CD4-positive, alpha-beta T cell treated with Interleukin-4 for 4 hours (primary cell): ENCODE results near the gene RHCG.

ENCODE experiments used
- DNase-seq: peaks from one replicate; pipeline ENCODE4 v3.0.0-alpha.2; 2020

Gene RHCG

DNA sequence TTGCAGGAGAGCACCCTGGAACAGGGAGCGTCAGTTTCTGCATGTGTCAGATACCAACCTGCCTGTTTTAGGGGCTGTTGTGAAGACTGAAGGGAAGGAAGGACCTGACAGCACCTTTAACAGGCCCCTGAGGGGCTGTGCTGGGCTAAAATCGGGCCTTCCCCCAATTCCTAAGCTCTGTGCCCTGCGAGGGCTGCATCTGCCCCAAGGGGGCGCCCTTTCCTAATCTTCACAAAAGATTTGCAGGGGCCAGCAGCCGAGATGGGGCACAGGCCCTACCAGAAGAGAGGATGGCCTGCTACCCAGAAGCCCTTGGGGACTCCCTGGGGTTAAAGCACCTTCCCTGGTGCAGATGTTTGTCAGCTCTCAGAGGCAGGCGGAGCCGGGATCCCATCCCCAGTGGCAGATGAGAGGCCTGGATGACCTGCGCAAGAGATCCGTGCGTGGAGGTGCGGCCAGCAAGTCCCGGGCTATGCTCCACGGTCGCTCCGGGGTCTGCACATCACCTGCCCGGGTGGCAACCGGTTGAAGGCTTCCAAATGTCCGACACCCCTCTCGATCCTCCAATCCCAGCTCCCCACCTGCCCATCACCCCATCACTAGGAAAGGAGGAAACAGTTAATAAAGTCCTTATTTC lies 53.6 kb downstream of the RHCG start:
- DNase-seq = no peak

DNA sequence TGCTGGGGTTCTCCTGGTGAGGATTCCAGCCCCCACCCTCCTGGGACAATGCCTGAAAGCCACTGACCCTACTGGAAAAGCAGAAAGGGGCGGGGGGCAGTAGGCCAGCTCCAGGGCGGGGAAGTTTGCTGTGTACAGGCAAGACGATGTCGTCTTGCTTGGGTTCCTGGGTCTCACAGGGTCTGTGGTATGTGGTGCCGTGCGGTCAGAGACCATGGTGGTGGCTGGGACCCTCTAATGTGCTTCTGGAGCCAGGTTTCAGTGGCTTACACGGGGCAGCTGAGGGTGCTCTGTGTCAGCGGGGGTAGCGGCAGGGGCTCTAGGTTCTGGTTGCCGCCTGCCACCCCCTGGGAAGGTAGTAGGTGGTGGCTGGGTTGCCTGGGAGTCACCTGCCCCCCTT lies 54.2 kb downstream of the RHCG start:
- DNase-seq = no peak

DNA sequence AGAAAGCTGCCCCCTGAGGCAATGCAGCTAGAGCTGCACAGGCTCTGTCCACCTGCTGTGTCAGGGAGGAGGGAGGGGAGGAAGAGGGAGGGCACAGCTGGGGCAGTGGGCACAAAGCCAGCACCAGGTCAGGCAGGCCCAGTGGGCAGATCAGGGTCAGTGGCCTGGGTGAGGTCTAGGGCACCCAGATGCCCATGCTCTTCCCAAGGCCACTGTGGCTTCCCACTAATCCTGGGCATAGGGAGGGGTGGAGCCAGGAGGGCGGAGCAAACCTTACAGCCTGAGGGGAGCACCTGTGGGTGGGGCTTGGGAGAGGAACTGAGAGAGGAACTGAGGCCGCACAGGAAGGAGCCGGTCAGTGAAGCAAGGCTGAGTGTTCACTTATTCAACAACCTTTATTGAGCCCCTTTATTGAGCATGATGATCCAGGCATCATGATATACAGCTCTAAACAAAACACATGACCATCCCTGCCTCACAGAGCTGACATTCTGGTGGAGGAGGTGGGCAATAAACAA lies 55.0 kb downstream of the RHCG start:
- DNase-seq = no peak

DNA sequence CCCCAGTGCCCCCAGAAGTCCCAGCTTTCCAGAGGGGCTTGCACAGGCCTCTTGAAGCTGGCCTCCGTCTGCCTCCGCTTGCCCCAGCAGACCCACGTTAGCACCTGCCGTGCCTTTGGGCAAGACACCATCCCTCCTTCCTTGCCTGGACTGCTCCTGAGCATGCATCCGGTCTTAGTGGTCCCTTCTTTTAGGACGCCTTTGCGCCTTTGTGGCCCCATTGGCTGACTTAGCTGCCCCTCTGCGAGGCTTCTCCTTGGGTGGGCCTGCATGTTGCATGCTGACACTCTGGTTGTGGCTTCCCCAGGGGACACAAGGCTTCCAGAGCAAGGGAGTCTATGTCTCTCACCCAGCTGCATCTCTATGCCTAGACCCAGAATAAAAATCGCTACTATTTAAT lies 56.6 kb downstream of the RHCG start:
- DNase-seq = no peak

DNA sequence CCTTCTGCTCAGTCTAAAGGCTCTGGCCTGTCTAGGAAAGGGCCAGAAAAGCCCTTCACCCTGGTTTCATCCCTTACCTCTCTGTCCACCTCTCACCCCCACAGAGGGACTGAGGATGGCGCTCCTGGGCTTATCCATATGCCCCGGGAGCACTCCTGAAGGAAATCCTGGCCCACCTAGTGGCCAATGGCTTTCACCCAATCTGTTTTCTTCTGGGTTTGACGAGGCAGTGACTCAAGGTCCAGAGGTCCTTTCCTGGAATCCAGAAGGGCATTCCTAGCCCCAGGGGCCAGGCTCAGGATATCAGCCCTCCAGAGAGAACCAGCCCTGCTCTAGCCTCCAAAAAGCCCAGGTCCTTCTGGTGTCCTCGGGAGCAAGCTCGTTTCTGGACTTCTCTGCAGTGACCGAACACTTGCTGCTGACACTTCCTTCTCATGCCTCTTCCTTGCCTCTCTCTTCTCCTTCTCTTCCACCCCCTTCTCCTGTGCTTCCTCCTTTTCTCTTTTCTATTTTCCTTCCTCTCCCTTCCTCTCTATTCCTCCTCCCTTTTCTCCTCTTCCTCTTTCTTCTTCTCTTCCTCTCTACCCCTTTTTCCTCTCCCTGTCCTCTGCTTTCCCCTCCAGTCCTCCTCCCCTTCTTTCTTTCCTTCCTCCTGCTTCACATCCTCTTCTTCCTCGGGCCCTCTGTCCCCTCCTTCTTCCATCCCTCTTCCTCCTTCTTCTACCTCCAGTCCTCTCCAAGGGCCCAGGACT lies 59.6 kb downstream of the RHCG start:
- no peak for DNase-seq

DNA sequence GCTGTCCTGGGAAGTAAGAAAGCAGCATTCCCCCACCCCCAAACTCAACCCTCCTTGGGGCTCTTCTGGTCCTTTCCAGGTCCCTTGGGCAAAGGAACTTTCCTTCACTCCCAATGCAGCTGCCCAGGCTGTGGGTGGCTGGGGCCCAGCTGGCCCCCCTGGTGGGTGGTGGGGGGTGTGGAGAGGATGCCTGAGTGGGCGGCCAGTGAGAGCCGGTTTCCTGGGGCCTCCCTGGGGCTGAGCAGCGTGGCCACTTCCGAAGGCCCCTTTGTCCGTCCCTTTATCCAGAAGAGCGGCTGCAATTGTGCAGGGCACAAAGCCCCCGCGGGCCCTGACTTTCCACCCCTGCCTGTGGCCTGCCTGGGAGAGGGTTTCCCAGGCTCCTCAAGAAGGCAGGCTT lies 61.0 kb downstream of the RHCG start:
- no peak for DNase-seq

DNA sequence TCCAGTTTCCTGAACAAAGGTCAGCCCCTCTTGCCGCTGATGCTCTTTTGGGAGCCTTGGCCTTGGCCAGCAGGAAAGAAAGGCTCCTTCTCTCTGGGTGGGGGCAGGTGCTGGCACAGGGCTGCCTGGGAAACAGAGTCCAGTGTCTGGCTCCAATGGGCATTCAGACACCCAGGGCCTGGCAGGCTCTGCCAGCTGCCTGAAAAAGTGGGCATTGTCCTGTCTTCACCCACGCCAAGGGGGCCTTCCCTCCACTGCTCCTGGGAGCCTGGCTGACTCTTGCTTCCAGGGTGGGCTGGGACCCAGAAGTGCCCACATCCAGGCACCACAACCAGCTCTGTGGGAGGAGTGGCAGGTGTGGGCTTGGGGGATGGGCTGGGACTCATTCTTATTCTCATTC lies 62.7 kb downstream of the RHCG start:
- DNase-seq = no peak

DNA sequence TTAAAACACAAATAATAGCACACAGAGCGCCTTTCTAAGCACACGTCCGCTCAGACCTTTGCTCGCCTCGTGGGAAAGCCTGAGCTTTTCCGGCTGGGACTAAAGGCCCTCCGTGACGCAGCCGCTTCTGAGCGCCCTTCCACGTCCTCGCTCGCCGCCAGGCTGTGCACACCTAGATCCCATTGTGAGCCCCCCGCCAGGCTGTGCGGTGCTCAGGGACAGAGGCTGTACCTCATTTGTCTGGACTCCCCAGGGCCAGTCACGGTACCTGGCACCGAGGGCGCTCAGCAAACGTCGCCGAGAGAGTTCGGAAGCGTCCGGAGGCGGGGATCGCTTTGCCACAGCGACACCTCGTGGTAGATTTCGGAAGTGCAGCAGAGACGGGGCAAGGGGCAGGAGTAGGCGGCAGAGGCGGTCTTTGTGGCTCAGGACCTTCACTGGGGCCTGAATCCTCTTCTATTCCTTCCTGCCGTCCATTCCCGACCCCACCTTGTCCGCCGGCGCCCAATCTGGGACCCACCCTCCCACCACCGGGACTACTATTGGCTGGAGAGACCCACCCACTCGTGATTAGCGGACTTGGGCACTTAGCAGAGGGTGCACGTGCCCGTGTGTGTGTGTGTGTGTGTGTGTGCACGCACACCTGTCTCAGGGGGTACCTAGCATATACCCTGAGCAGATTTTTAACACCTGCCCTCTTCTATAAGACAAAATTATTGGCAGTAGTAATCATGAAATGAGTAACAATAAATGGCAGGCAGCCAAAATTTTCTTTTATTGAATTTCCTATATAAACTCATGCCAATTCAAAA lies 65.6 kb downstream of the RHCG start:
- peak; percentile 72 for DNase-seq

DNA sequence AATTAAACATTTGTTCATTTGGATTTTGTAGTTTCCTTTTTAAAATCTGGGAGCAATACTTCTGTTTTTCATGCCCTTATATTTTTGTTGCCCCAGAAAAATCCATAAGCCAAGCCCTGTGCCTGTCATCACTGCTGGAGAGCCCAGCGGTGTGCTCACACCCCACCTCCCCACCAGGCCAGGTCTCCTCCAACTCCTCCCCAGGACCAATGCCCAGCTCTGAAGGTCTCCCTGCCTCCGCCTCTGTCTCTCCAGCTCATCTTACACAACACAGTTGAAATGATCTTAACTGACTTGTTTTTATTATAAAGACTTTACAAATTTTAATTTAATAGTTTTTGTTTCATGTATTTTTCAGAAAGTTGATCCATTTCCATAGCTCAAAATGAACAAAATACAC lies 66.4 kb downstream of the RHCG start:
- no peak for DNase-seq

DNA sequence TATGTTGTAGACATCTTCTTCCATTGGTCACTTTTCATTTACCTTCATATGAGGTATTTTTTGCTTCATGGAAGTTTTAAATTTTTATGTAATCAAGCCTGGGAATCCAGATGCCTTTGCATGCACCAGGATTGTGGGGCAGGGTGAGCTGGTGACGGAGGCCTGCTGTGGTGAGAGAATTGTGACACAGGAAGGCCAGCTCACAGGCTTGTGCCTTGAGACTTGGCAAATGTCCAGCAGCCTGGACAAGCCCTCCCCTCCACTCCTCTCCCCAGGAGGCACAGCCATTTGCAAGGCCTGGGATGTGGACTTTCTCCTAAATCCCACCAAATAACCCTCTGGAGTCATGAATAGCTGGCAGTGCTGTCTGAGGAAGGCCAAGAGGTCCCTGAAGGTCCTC lies 67.4 kb downstream of the RHCG start:
- no peak for DNase-seq

DNA sequence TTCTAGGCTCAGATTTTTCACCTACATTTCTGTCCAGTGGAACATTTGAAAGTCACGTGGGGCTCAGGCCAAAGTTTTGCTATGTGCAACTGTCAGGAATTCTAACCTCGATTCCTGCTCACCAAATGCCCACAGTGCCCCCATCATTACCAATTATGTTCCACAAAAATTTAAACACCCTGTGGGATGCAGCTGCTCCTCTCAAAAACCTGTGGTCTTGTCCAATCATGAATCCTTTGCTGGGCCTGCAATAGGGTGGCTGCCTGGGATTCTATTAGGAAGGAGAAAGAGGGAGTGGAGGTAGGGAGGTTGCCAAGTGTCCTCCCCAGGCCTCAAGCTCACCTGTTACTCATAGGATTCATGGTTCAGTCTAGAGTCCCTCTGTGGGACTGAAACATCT lies 68.1 kb downstream of the RHCG start:
- no peak for DNase-seq

DNA sequence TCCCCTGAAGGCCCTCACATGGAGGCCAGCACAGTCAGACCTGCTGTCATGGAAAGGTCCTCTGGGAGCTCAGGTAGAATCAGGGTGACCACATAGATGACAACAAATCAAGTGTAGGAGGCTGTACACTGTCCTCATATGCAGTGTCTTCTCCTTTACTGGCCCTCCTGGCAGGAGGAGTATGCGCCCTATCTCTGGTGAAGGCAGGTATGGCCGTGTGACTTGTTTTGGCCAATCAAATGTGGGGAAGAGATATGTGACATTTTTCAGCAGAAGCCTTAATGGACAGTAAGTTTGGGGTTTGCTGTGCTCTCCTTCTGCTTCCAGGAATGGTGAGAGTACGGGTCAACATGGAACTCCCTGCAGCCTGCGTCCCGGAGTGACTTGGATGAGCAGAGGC lies 69.9 kb downstream of the RHCG start:
- no peak for DNase-seq

DNA sequence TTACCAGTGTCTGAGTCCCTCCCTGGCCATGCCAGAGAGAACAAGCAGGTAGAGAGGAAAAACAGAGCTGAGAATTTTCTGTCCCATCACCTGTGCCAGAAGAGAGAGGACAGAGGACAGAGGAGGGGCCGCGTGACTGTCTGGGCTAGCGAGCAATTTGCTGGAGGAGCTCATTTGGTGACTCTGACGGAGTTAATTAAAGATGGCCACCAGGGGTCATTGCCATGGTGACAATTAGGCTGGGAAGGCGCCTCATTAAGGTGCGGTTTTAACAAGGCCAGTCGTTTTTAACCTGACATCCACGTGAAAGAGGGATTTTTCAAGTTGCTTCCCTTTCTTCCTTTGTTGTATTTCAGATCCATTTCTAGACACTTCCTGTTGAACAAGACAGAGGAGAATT lies 72.4 kb downstream of the RHCG start:
- no peak for DNase-seq
